Body of pancreas (tissue), 4 donors: Measurements from ENCODE around the gene MMP23B.

ENCODE experiments used
- CTCF ChIP-seq, 7 experiments: fragments of 450-650 bp in 4 of 7; fragments of 200-600 bp in 3 of 7; sonication (generic) in 3 of 7; IDR thresholded peaks; one replicate each; pipeline ENCODE4 v1.5.1; 2016 to 2019; ENCODE audit warnings: antibody characterized with exemption in 7 of 7
- POLR2A ChIP-seq, 3 donors: fragments of 450-650 bp; IDR thresholded peaks; one replicate each; pipeline ENCODE4 v1.6.1; 2016; ENCODE audit warnings: antibody characterized with exemption in 3 of 3, mild to moderate bottlenecking in 2 of 3

GRCh38 chr1:1597275-1597930 lies 34.6 kb upstream of the MMP23B start:
- peak in 5 of 7 experiments; percentile 15 to 38 (median 32) for TF ChIP-seq CTCF (IDR thresholded peaks at IDR 0.05)
- TF ChIP-seq POLR2A (IDR thresholded peaks at IDR 0.05) = no peak
